HG02870 (cell line): ENCODE measurements around the gene SRPRB.

Experiments
- ATAC-seq: cut with Tn5 transposase; IDR thresholded peaks from one replicate; pipeline ENCODE4 v1.9.1; 2021; ENCODE audit warnings: mild to moderate bottlenecking, moderate library complexity; ENCODE audit not compliant: unreplicated experiment

Gene SRPRB

GRCh38 chr3:133805702-133806475, at the start of gene SRPRB:
SRPRB (plus strand) TSS chr3:133805815; CDS start chr3:133805849, 34 bp downstream.
- peak; percentile 95 for ATAC-seq

GRCh38 chr3:133756716-133757694, 48.6 kb upstream of the SRPRB start:
- no peak for ATAC-seq

- no peak for ATAC-seq
Observed at GRCh38 chr3:133757701-133758567, 47.7 kb upstream of the SRPRB start.

- no peak for ATAC-seq
Observed at GRCh38 chr3:133758568-133758928, 47.1 kb upstream of the SRPRB start.

GRCh38 chr3:133758964-133759739, 46.5 kb upstream of the SRPRB start:
- no peak for ATAC-seq

GRCh38 chr3:133759740-133760305, 45.8 kb upstream of the SRPRB start:
- no peak for ATAC-seq

- ATAC-seq, result no peak
Observed at GRCh38 chr3:133760916-133761315, 44.7 kb upstream of the SRPRB start.

GRCh38 chr3:133761605-133762484, 43.8 kb upstream of the SRPRB start:
- no peak for ATAC-seq

GRCh38 chr3:133762539-133762938, 43.1 kb upstream of the SRPRB start:
- no peak for ATAC-seq

- no peak for ATAC-seq
Observed at GRCh38 chr3:133763797-133764683, 41.6 kb upstream of the SRPRB start.

- ATAC-seq, result no peak
Observed at GRCh38 chr3:133765256-133765655, 40.4 kb upstream of the SRPRB start.

GRCh38 chr3:133767607-133768006, 38.0 kb upstream of the SRPRB start:
- no peak for ATAC-seq

- ATAC-seq, result no peak
Observed at GRCh38 chr3:133769536-133769935, 36.1 kb upstream of the SRPRB start.

GRCh38 chr3:133773732-133774131, 31.9 kb upstream of the SRPRB start:
- no peak for ATAC-seq

GRCh38 chr3:133775309-133775708, 30.3 kb upstream of the SRPRB start:
- ATAC-seq, result no peak

- ATAC-seq, result no peak
Observed at GRCh38 chr3:133775835-133776234, 29.8 kb upstream of the SRPRB start.

- no peak for ATAC-seq
Observed at GRCh38 chr3:133776794-133777438, 28.7 kb upstream of the SRPRB start.
